ENCODE measurements around the gene TARDBP. TPM values are rescaled to one million over a fixed set of nuclear protein-coding genes. Genes with fewer than 3 reads are reported as not detected.
"Not testable (repeated sequence)": the region's sequence is repeated elsewhere in the genome, so short reads cannot be mapped to it uniquely, and the experiment has no call there.

The TARDBP gene
- total RNA-seq, 1 experiment from 2014 or later: 155 TPM

DNA sequence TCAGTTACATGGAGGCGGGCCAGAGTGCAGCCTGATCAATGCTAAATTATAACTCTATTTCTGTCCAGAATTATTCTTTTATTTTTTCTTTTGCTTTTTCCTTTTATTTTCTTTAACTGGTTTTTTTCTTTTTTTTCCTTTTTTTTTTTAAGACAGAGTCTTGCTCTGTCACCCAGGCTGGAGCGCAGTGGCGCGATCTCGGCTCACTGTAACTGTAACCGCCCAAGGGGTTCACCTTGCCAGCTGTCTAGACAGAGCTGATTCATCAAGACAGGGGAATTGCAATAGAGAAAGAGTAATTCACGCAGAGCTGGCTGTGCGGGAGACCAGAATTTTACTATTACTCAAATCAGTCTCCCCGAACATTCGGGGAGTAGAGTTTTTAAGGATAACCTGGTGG, 38.7 kb downstream of the TARDBP start:
- H3K4me2 ChIP-seq (ENCODE audit: low read length); intact Hi-C loops (cut with micrococcal nuclease); H3K4me3 ChIP-seq (replicated peaks in 1 of 2; ENCODE audit: low read depth in 1 of 2, low read length in 2 of 2); H3K9me3 ChIP-seq (ENCODE audit: control insufficient read depth in 1 of 2, insufficient read depth in 1 of 2, low read depth in 1 of 2, low read length in 2 of 2); DNase-seq (ENCODE audit: low read depth, low spot score); BruUV-seq (replicated peaks); ATAC-seq; H3K4me1 ChIP-seq (ENCODE audit: control insufficient read depth in 1 of 2, insufficient read depth in 2 of 2, low read length in 2 of 2); H2AFZ ChIP-seq (ENCODE audit: low read depth, low read length, poor library complexity, severe bottlenecking); H3K9ac ChIP-seq (ENCODE audit: low read length); H3K9me2 ChIP-seq (ENCODE audit: insufficient read depth); POLR2A ChIA-PET; H3K27me3 ChIP-seq (ENCODE audit: insufficient read depth, low read length); H3K79me2 ChIP-seq (ENCODE audit: insufficient read depth, low read length); H3K27ac ChIP-seq (ENCODE audit: low read depth, low read length); H3K36me3 ChIP-seq (ENCODE audit: control insufficient read depth in 1 of 2, insufficient read depth in 2 of 2, low read length in 2 of 2); RAD21 ChIA-PET (ENCODE audit: low non-redundant PET in 1 of 2, low total read pairs in 2 of 2, uncharacterized antibody in 2 of 2, unreplicated experiment in 2 of 2); H4K20me1 ChIP-seq (ENCODE audit: insufficient read depth): not testable (repeated sequence)
- CTCF ChIA-PET: interaction anchor here (1.6 kb wide), 1 partner anchor 13 kb away, joined by 8 read pairs; no protein-coding TSS in a partner anchor

- Histone ChIP-seq H3K4me1 (ENCODE audit: control insufficient read depth in 1 of 2, insufficient read depth in 2 of 2, low read length in 2 of 2) (no peaks in the 10 kb centered on the region), H4K20me1 (ENCODE audit: insufficient read depth) (no peaks in the 10 kb centered on the region), H3K9me3 (ENCODE audit: control insufficient read depth in 1 of 2, insufficient read depth in 1 of 2, low read depth in 1 of 2, low read length in 2 of 2) (no peaks in the 10 kb centered on the region), H3K36me3 (ENCODE audit: control insufficient read depth in 1 of 2, insufficient read depth in 2 of 2, low read length in 2 of 2) (peaks cover 2 to 12% of the 10 kb centered on the region in 2 experiments; a peak in 2 of 4 replicates), H3K27ac (ENCODE audit: low read depth, low read length) (no peak overlapping the region), H2AFZ (ENCODE audit: low read depth, low read length, poor library complexity, severe bottlenecking) (no peak overlapping the region), H3K9me2 (ENCODE audit: insufficient read depth) (no peaks in the 10 kb centered on the region), H3K9ac (ENCODE audit: low read length) (no peak overlapping the region), H3K79me2 (ENCODE audit: insufficient read depth, low read length) (peaks cover 8% of the 10 kb centered on the region; the same call in 1 of the 2 replicates), H3K27me3 (ENCODE audit: insufficient read depth, low read length) (no peaks in the 10 kb centered on the region), H3K4me2 (ENCODE audit: low read length) (no peak overlapping the region), H3K4me3 (replicated peaks in 1 of 2; ENCODE audit: low read depth in 1 of 2, low read length in 2 of 2) (no peak overlapping the region)
- no peak for TF ChIP-seq SP1 (IDR thresholded peaks at IDR 0.05; ENCODE audit: low read depth)
- TF ChIP-seq EZH2 (IDR thresholded peaks at IDR 0.05): no peak
- intact Hi-C loops (cut with micrococcal nuclease): no loop called here
- no peak for DNase-seq (ENCODE audit: low read depth, low spot score)
- ChIA-PET RAD21 (ENCODE audit: low non-redundant PET in 1 of 2, low total read pairs in 2 of 2, uncharacterized antibody in 2 of 2, unreplicated experiment in 2 of 2) (no interaction called here), POLR2A (no interaction called here), CTCF (interaction anchor here (1.6 kb wide), 1 partner anchor 14 kb away, joined by 8 read pairs; no protein-coding TSS in a partner anchor)
- ATAC-seq: no peak
- no TSS peak for BruUV-seq (replicated peaks)
These were observed 39.5 kb downstream of the TARDBP start for GRCh38 chr1:11051781-11052511.

All from HCT116 (cell line).